Upper lobe of left lung (tissue), 6 donors: ENCODE data around the gene CISD3. TPM values are rescaled to one million over a fixed set of nuclear protein-coding genes. Genes with fewer than 3 reads are reported as not detected.

ENCODE experiments used
- ATAC-seq, 2 donors: fragments of 200-7000 bp; cut with Tn5 transposase; one replicate each; pipeline ENCODE4 v1.9.1; 2022; ENCODE audit warnings: mild to moderate bottlenecking in 2 of 2, moderate library complexity in 2 of 2; ENCODE audit not compliant: low FRiP score in 2 of 2
- DNase-seq, 2 donors: peaks; one replicate each; pipeline ENCODE4 v3.0.0-alpha.2; 2019 to 2020
- H3K27ac ChIP-seq, 4 donors: fragments of 200-600 bp; sonication (generic); one replicate each; pipeline ENCODE4 v1.5.1; 2016 to 2019
- H3K27me3 ChIP-seq, 4 donors: fragments of 200-600 bp; sonication (generic); one replicate each; pipeline ENCODE4 v1.5.1; 2017 to 2019
- H3K36me3 ChIP-seq, 4 donors: fragments of 200-600 bp; sonication (generic); one replicate each; pipeline ENCODE4 v1.5.1; 2016 to 2019
- H3K4me1 ChIP-seq, 4 donors: fragments of 200-600 bp; sonication (generic); one replicate each; pipeline ENCODE4 v1.5.1; 2018 to 2019
- H3K4me3 ChIP-seq, 4 donors: fragments of 200-600 bp; sonication (generic); one replicate each; pipeline ENCODE4 v1.5.1; 2017 to 2019; ENCODE audit warnings: mild to moderate bottlenecking in 2 of 4, moderate library complexity in 1 of 4
- H3K9me3 ChIP-seq, 4 donors: fragments of 200-600 bp; sonication (generic); one replicate each; pipeline ENCODE4 v1.5.1; 2018 to 2019
- CTCF ChIP-seq, 6 experiments: fragments of 450-650 bp in 4 of 6; fragments of 200-600 bp in 2 of 6; sonication (generic) in 2 of 6; IDR thresholded peaks; one replicate each; pipeline ENCODE4 v1.5.1; 2016 to 2019; ENCODE audit warnings: antibody characterized with exemption in 6 of 6
- EP300 ChIP-seq, 4 donors: sonication (generic); formaldehyde crosslinking; IDR thresholded peaks; one replicate each; pipeline ENCODE4 v1.5.1; 2017; ENCODE audit warnings: antibody characterized with exemption in 4 of 4, control low read depth in 2 of 4
- POLR2A ChIP-seq, 4 donors: fragments of 450-650 bp; IDR thresholded peaks; one replicate each; pipeline ENCODE4 v1.5.1; 2016 to 2017; ENCODE audit warnings: antibody characterized with exemption in 4 of 4, mild to moderate bottlenecking in 2 of 4
- POLR2AphosphoS5 ChIP-seq, 2 donors: sonication (generic); formaldehyde crosslinking; IDR thresholded peaks; one replicate each; pipeline ENCODE4 v1.5.1; 2017; ENCODE audit warnings: antibody characterized with exemption in 2 of 2
- WGBS, 2 donors: methylation state at CpG; one replicate each; pipeline ENCODE4 v1.1.5; 2017 to 2018; 5-methylcytosine and 5-hydroxymethylcytosine counted together
- total RNA-seq, 6 donors: library from RNA; depleted of rRNA in 4 of 6; stranded (reverse); fragments of >200 nt in 4 of 6; gene quantifications; one replicate each; pipeline versions ENCODE4 v1.1.0 to v1.2.1, GENCODE V29; 2016 to 2021
- donor health status: DM: no; HTN: no; CAD: no; lungs with moderate emphysema.
- donor health status: DM: no; HTN: yes; CAD: no; lungs with severe emphysema.

The CISD3 gene
- total RNA-seq, 6 donors from 2014 or later, result 6.3 to 49.7 (median 15.9) TPM

- H3K4me1 ChIP-seq, result peaks cover 36 to 60% (median 44%) of the 10 kb centered on the region in 4 donors
- WGBS, 2 donors, result 1% methylated on average over 27 to 61 of the region's 100 CpGs
- peak within 1 kb of the TSS; percentile 78 to 97 (median 93) for H3K4me3 ChIP-seq
- H3K36me3 ChIP-seq, result peaks cover 0 to 21% (median 11%) of the 10 kb centered on the region in 4 donors
- TF ChIP-seq CTCF (IDR thresholded peaks at IDR 0.05), result peak in 1 of 6 experiments; percentile 7
- TF ChIP-seq POLR2AphosphoS5 (IDR thresholded peaks at IDR 0.05), result peak; percentile 41 to 47
- peak in 1 of 4 donors; percentile 50 for TF ChIP-seq POLR2A (IDR thresholded peaks at IDR 0.05)
- no peak for TF ChIP-seq EP300 (IDR thresholded peaks at IDR 0.05)
- peak within 1 kb of the TSS; percentile 94 to 98 (median 96) for H3K27ac ChIP-seq
- H3K9me3 ChIP-seq, result no peaks in the 10 kb centered on the region
- DNase-seq (peak; percentile 77 to 96), ATAC-seq (peak; percentile 61 to 62)
- H3K27me3 ChIP-seq, result peaks cover 0 to 3% (median 0%) of the 10 kb centered on the region in 4 donors
Measured at GRCh38 chr17:38704606-38705522, 25.3 kb upstream of the CISD3 start, which contains the start of gene MLLT6. Gene MLLT6, plus strand, starts transcription at chr17:38705273. Its CDS starts 360 bp downstream, at chr17:38705633.

GRCh38 chr17:38705523-38705802 lies 24.7 kb upstream of the CISD3 start:
- Histone ChIP-seq H3K4me1 (peaks cover 32 to 60% (median 41%) of the 10 kb centered on the region in 4 donors), H3K9me3 (no peaks in the 10 kb centered on the region), H3K36me3 (peaks cover 0 to 24% (median 11%) of the 10 kb centered on the region in 4 donors), H3K4me3 (peak overlapping the region; percentile 35 to 97 (median 93)), H3K27me3 (peaks cover 0 to 3% (median 0%) of the 10 kb centered on the region in 4 donors), H3K27ac (peak overlapping the region; percentile 94 to 98 (median 96))
- TF ChIP-seq EP300 (IDR thresholded peaks at IDR 0.05) (no peak), POLR2AphosphoS5 (IDR thresholded peaks at IDR 0.05) (no peak), POLR2A (IDR thresholded peaks at IDR 0.05) (no peak), CTCF (IDR thresholded peaks at IDR 0.05) (no peak)
- ATAC-seq (no peak), DNase-seq (peak in 1 of 2 donors; percentile 89)
- 0% methylated on average over 6 to 9 of the region's 32 CpGs for WGBS, 2 donors

GRCh38 chr17:38705803-38706504 lies 24.2 kb upstream of the CISD3 start:
- peak; percentile 67 to 74 for DNase-seq
- Histone ChIP-seq H3K9me3 (no peaks in the 10 kb centered on the region), H3K27me3 (peaks cover 0 to 3% (median 0%) of the 10 kb centered on the region in 4 donors), H3K36me3 (peaks cover 0 to 28% (median 11%) of the 10 kb centered on the region in 4 donors), H3K4me3 (peak overlapping the region; percentile 35 to 97 (median 93)), H3K27ac (peak overlapping the region; percentile 94 to 98 (median 96)), H3K4me1 (peaks cover 29 to 61% (median 39%) of the 10 kb centered on the region in 4 donors)
- no peak for ATAC-seq
- 0 to 1% methylated on average over 17 to 36 of the region's 38 CpGs for WGBS, 2 donors
- no peak for TF ChIP-seq CTCF (IDR thresholded peaks at IDR 0.05)
- no peak for TF ChIP-seq POLR2AphosphoS5 (IDR thresholded peaks at IDR 0.05)
- no peak for TF ChIP-seq POLR2A (IDR thresholded peaks at IDR 0.05)
- TF ChIP-seq EP300 (IDR thresholded peaks at IDR 0.05), result no peak

- H3K27ac ChIP-seq, result peak overlapping the region; percentile 94 to 98 (median 96)
- H3K9me3 ChIP-seq, result no peaks in the 10 kb centered on the region
- peak in 1 of 2 donors; percentile 52 for DNase-seq
- no peak for ATAC-seq
- WGBS, 2 donors, result 12 to 13% methylated on average over 15 to 20 of the region's 20 CpGs
- H3K36me3 ChIP-seq, result peaks cover 2 to 35% (median 16%) of the 10 kb centered on the region in 4 donors
- H3K4me3 ChIP-seq, result peak overlapping the region; percentile 35 to 97 (median 93)
- peaks cover 22 to 60% (median 38%) of the 10 kb centered on the region in 4 donors for H3K4me1 ChIP-seq
- peaks cover 0 to 3% (median 0%) of the 10 kb centered on the region in 4 donors for H3K27me3 ChIP-seq
- TF ChIP-seq EP300 (IDR thresholded peaks at IDR 0.05), result no peak
- TF ChIP-seq POLR2A (IDR thresholded peaks at IDR 0.05), result no peak
- no peak for TF ChIP-seq POLR2AphosphoS5 (IDR thresholded peaks at IDR 0.05)
- TF ChIP-seq CTCF (IDR thresholded peaks at IDR 0.05), result no peak
Measured at GRCh38 chr17:38706505-38707216, 23.5 kb upstream of the CISD3 start.
